DLD1 (cell line): Measurements from ENCODE around the gene KRTAP4-9.
"Not testable (repeated sequence)": the region's sequence is repeated elsewhere in the genome, so short reads cannot be mapped to it uniquely, and the experiment has no call there.

ENCODE experiments used
- in situ Hi-C: cut with HindIII; loops from 2 replicates; pipeline ENCODE4 v1.10.0; 2017; ENCODE audit warnings: low sequenced_read_pairs

Gene KRTAP4-9

DNA sequence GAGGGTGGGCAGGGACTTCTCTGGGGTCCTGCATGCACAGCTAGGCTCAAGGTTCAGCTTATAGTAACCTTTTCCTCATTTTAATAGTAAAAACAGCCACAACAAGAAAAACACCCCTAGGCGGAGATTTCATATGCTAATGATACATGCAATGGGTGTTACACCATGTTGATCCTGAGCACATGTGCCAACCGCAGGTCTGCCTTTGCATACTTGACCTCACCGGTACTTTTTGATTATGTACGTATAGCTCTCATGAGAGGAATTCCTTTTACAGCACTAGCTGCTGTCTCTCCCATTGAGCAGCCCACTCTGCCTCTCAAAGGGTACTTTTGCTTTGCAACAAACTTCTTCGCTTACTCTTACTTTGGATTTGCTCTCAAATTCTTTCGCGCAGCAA is 9.1 kb upstream of the KRTAP4-9 start:
- in situ Hi-C loops: no loop called here

DNA sequence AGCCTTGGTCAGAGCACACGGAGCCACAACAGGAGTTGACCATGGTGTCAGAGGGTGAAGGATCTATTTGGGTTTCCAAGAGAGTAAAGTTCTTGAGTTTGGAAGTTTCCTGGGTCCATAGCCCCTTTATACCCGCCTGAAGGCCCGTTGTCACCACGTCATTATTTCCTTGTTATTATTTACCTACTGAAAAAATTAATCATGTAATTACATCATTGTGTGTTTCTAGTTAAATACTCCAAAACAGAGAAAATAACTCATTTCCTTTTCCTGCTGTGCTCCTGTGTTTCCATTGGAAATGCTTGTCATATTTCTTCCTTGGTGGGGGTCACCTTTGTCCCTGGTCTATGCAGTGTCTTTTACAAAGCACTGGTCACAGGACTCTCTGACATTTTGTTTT is 7.1 kb upstream of the KRTAP4-9 start, which contains the start of gene KRTAP4-8:
TSS of gene KRTAP4-8 (minus strand) at position 101 of the 400 bp plus-strand sequence. CDS start at position 43, 58 bp downstream.
- in situ Hi-C loops: no loop called here

DNA sequence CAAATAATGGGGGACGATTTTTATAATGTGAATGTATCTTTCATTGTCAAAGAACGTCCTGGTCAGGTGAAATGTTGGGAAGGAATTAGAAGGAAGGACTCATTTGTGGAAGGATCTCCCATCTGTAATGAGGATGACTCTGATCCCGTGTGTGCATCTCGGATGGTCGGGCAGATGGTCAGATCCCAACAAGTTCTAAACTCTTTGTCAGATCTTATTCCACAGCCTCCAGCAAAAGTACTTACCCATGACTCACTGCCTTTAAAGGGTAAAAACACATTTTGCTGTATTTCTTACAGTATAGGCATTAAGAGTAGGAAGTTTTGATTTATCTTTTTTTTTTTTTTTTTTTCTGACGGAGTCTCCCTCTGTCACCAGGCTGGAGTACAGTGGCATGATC is 6.7 kb upstream of the KRTAP4-9 start:
- in situ Hi-C loops: no loop called here

DNA sequence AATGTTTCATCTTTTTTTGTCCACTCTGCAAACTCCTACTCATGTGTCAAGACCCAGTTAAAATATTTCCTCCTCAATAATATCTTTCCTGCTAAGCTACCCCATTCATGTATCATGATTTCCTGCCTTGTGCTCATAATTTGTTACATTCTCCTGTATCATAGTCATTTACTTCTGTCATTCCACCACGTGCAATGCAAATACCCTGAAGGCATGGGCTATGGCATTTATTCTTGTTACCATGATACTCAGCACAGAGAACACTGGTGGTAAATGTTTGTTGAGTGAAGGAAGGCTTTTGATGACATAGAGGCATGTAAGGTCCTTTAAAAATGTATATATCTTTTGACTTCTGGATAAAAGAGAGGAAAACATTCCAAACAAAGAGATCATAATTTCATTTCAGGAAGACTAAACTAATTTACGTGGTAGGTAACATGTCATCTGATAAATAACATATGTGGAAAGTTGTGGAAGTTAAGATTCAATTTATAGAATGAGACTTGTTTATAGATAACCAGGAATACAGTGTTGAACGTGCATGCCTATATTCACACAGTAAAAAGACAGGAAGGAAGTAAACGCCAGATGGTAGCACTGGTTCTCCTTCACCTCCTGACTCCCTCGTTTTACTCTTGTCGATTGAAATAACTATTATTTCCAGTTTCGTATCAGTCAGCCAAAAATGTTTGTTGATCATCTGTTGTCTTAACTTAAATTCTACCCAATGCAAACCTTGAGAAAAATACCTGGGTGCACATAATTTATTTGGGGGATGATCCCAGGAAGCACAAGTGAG is 5.3 kb upstream of the KRTAP4-9 start:
- in situ Hi-C loops: not testable (repeated sequence)

DNA sequence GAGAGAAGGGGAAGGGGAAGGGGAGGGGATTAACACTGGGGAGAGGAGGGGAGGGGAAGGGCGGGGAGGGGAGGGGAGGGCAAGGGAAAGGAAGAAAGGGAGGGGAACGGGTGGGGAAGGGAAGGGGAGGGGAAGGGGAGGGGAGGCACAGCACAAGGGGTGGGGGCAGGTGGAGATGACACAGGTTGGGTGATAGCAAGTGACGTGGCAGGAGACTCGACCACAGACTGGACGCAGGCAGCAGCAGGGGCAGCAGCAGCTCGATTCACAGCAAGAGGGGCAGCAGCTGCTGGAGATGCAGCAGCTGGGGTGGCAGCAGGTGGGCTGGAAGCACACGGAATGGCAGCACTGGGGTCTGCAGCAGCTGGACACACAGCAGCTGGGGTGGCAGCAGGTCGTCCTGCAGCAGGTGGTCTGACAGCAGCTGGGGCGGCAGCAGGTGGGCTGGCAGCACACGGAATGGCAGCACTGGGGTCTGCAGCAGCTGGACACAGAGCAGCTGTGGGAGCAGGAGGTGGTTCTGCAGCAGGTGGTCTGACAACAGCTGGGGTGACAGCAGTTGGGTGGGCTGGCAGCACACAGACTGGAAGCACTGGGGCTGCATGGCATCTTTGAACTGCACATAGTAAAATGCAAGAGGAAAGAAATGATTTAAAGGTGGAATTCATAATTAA is 3.5 kb upstream of the KRTAP4-9 start, which contains the start of gene KRTAP4-16:
TSS of gene KRTAP4-16 (minus strand) at position 624 of the 674 bp plus-strand sequence. CDS start at position 624, 0 bp downstream.
- in situ Hi-C loops: no loop called here

DNA sequence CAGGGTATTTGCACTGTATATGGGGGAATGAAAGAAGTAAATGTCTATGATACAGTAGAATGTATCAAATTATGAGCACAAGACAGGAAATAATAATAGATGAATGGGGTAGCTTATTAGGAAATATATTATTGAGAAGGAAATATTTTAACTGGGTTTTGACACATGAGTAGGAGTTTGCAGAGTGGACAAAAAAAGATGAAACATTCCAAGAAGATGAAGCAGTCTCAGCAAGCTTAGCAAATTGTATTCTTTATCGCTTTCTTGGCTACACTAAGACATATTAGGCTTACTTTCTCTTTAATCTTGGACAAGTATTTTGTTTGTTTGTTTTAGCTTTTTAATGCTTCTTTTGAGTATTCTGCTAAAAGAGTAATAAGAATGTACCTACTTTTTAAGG is 1.3 kb upstream of the KRTAP4-9 start:
- in situ Hi-C loops: no loop called here

DNA sequence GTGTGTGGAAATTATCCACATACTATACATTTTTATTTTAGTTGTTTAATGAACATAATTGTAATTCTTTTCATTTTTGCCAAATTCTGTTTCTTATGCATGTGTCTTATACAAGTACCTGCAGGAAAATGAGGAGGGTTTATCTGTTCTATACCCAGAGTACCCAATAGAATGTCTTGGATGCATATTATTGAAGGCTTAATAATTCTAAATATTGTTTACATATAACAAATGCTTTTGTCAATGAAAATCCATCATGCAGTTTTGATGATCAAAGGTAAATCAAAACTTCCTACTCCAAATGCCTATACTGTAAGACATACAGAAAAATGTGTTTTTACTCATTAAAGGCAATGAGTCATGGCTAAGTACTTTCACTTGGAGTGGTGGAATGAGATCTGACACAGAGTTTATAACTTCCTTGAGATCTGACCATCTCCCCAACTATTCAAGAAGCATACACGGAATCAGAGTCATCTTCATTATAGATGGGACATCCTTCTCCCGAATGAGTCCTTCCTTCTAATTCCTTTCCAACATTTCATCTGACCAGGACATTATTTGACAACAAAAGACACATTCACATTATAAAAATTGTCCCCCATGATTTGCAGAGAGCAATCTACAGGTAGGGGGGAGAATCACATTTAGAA is 677 bp upstream of the KRTAP4-9 start:
- in situ Hi-C loops: not testable (repeated sequence)

DNA sequence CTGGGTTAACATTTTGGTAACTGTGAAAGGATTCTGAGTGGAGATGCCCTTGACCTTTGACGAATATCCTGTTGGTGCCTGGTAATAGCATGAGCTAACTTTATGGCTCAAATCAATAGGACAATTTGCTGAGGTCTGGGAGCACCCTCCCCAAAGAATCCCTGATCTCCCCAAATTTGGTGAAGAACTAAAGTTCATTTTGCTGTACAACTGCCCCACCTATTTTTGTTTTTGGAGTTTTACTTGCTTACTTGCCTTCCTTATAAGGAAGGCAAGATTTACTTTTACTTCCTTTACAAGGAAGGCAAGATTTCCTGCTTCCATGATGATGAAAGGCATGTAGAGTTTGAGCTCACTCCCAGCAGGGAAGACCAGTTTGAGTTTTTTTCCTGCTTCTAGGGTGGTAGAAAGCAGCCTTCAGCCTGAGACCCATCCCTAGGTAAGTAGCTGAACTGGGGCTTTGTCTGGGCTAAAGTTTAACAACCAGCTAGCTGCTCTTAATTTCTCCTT is 2.8 kb downstream of the KRTAP4-9 start:
- in situ Hi-C loops: no loop called here

DNA sequence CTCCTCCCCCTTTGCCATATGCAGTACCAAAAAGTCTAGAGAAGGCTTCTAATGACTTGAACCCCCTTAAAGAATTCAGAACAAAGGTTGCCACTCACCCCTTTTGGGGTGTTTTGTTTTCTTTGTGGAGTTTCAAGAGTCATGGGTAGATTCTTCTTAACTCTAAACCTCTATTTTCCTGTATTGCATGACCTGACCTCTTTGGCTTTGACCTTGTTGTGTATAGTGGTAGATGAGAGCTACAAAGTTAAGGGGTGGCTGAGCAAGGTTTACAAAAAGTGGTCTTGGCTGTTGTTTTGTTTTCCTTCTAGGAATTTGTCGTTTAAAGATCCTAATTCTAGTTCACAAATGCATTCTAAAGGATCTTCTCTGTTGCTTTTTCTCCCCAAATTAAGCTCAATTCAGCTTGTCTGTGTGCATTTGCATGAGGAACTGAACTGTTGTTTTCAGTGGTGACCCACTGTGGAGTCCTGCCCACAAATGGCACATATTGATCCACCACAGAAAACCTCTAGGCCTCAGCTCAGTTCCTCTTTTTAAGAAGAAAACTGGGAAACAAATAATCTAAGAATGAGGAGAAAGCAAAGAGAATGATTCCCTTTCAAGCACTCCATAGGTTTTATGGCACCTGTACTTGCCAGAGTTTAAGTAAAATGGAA is 3.7 kb downstream of the KRTAP4-9 start:
- in situ Hi-C loops: not testable (repeated sequence)

DNA sequence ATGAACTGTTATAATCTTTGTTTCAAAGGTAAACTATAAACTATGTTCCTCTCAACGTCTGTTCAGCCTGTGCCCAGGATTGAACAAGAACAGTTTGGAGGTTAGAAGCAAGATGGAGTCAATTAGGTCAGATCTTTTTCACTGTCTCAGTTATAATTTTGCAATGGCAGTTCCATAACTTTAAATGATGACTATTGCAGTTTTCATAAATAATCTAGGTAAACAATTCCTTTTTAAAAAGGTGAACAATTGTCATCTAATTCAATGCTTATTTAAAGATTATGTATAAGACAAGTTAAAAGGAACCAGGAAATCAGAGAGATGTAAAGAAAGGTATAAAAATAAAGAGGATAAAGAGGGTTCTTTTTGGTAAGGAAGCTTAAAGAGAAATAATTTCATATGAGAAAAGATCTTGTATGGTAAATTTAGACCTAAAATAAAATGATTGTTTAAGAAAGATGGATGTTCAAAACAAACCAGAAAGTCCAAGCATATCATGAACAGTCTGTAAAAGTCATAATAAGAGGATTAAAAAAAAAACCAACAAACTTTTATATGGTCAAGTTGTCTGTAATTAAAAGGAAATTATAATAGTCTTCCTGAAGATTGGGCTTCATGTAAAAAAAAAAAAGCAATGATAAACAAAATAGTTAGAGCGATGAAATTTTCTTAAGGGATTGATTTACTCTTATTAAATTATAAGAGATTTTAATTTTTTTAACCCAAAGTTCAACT is 6.1 kb downstream of the KRTAP4-9 start:
- in situ Hi-C loops: no loop called here

DNA sequence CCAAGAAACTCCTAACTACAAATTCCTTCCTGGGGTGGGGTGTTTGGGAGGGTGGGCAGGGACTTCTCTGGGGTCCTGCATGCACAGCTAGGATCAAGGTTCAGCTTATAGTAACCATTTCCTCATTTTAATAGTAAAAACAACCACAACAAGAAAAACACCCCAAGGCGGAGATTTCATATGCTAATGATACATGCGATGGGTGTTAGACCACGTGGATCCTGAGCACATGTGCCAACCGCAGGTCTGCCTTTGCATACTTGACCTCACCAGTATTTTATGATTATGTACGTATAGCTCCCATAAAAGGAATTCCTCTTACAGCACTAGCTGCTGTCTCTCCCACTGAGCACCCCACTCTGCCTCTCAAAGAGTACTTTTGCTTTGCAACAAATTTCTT is 11.1 kb downstream of the KRTAP4-9 start:
- in situ Hi-C loops: no loop called here

DNA sequence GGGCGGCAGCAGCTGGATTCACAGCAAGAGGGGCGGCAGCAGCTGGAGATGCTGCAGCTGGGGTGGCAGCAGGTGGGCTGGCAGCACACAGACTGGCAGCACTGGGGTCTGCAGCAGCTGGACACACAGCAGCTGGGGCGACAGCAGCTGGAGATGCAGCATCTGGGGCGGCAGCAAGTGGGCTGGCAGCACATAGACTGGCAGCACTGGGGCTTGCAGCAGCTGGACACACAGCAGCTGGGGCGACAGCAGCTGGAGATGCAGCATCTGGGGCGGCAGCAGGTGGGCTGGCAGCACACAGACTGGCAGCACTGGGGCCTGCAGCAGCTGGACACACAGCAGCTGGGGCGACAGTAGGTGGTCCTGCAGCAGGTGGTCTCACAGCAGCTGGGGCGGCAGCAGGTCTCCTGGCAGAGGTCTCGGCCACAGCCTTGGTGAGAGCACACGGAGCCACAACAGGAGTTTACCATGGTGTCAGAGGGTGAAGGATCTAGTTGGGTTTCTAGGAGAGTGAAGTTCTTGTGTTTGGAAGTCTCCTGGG is 12.7 kb downstream of the KRTAP4-9 start, which contains the start of gene KRTAP4-11:
TSS of gene KRTAP4-11 (minus strand) at position 528 of the 541 bp plus-strand sequence. CDS start at position 470, 58 bp downstream.
- in situ Hi-C loops: not testable (repeated sequence)

DNA sequence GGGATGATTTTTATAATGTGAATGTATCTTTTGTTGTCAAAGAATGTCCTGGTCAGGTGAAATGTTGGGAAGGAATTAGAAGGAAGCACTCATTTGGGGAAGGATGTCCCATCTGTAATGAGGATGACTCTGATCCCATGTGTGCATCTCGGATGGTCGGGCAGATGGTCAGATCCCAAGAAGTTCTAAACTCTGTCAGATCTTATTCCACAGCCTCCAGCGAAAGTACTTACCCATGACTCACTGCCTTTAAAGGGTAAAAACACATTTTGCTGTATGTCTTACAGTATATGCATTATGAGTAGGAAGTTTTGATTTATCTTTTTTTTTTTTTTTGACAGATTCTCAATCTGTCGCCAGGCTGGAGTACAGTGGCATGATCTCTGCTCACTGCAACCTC is 13.5 kb downstream of the KRTAP4-9 start:
- in situ Hi-C loops: no loop called here

DNA sequence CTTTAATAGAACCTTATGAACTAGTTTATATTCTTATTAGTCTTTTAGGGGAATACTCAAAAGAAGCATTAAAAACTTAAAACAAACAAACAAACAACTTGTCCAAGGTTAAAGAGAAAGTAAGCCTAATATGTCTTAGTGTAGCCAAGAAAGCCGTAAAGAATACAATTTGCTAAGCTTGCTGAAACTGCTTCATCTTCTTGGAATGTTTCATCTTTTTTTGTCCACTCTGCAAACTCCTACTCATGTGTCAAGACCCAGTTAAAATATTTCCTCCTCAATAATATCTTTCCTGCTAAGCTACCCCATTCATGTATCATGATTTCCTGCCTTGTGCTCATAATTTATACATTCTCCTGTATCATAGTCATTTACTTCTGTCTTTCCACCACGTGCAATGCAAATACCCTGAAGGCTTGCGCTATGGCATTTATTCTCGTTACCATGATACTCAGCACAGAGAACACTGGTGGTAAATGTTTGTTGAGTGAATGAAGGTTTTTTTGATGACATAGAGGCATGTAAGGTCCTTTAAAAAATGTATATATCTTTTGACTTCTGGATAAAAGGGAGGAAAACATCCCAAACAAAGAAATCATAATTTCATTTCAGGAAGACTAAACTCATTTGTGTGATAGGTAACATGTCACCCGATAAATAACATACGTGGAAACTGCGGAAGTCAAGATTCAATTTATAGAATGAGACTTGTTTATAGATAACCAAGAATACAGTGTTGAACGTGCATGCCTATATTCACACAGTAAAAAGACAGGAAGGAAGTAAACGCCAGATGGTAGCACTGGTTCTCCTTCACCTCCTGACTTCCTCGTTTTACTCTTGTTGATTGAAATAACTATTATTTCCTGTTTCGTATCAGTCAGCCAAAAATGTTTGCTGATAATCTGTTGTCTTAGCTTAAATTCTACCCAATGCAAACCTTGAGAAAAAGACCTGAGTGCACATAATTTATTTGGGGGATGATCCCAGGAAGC is 14.8 kb downstream of the KRTAP4-9 start:
- in situ Hi-C loops: not testable (repeated sequence)

DNA sequence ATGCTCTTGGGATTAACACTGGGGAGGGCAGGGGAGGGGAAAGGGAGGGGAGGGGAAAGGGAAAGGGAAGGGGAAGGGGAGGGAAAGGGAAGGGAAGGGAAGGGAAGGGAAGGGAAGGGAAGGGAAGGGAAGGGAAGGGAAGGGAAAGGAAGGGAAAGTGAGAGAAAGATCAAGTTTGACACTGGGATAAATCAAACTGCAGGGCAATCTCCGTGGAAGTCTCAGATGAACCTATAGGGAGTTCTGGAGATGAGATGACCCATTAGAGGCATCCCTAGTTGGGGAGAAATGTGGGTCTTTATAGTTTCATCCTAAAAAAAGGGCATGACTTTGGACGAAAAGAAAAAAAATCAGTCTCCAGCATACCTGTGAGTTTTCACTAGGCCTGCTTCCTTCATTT is 16.6 kb downstream of the KRTAP4-9 start:
- in situ Hi-C loops: no loop called here

DNA sequence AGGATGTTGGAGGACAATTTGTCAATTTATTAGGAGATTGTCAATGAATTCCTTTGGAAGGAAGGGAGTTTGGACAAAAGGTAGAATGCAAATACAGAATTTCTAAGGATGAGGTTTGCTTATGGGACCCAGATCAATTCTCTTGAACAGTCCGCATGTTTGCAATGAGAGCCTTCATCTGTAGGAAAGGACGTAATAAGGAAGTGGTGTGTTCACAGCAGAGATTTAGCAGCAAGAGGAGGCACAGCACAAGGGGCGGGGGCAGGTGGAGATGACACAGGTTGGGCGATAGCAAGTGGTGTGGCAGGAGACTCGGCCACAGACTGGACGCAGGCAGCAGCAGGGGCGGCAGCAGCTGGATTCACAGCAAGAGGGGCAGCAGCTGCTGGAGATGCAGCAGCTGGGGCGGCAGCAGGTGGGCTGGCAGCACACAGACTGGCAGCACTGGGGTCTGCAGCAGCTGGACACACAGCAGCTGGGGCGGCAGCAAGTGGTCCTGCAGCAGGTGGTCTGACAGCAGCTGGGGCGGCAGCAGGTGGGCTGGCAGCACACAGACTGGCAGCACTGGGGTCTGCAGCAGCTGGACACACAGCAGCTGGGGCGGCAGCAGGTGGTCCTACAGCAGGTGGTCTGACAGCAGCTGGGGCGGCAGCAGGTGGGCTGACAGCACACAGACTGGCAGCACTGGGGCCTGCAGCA is 18.3 kb downstream of the KRTAP4-9 start:
- in situ Hi-C loops: not testable (repeated sequence)

DNA sequence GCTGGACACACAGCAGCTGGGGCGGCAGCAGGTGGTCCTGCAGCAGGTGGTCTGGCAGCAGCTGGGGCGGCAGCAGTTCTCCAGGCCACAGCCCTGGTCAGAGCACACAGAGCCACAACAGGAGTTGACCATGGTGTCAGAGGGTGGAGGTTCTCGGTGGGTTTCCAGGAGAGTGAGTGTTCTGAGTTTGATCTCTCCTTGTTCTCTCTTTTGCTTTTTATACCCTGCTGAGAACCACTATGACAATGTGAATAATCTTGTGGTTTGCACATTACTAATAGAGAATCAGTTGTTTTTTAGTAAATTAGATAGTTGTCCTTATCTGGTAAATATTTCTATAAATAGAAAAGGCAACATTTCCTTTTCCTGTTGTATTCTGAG is 18.8 kb downstream of the KRTAP4-9 start, which contains the start of gene KRTAP4-12:
TSS of gene KRTAP4-12 (minus strand) at position 192 of the 381 bp plus-strand sequence. CDS start at position 132, 60 bp downstream.
- in situ Hi-C loops: not testable (repeated sequence)

DNA sequence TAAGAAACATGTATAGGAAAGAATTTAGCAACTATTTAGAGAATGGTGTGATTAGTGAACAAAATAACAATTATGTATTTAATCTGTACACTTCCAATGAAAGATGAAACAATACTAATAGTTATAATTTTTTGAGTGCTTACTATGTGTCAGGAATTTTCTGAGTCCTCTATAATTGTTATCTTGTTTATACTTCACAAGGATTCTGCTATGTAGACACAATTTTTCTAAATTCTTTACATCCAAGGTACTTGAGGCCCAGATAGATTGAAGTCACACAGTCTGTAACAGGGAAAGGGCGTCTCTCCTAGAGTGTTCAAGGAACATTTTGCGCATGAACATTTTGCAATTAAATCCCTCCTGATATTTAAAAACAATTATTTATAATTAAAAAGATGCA is 19.9 kb downstream of the KRTAP4-9 start:
- in situ Hi-C loops: no loop called here
